ENCODE measurements around the gene METTL24.

The METTL24 gene

DNA sequence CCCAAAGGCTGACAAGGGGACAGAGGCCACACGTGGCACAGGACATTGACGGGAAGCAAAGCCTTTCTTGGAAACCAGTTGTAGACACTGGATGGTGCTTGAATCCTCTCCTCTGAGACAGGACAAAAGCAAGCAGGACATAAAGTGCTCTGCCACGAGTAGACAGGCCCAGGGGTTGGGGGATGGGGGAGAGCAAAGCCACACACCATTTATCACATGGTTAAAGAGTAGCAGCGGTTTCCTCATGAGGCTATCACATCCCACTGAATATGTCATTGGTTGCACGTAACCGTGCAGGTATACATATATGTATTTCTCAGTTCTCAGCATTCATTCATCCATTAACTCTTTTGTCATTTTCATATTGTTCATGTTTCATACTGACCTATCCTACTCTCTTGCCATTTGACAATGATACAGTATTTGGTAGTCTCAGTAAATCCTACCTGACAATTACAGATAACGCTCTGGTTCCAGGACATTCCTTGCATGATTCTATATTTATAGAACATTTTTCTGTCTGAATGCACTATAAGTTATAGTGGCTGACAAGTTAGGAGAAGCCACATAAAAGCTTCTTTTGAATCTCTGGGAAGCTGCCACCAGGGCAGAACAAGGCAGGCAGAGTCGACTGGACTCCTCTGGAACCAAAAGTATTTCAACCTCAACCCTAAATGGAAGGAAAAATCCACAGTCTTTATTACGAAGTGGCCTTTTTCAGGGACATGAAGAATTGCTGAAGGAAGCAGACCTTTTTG is 23.5 kb downstream of the METTL24 start:
- no peak for DNase-seq (ENCODE audit: low read depth in 3 of 3)

DNA sequence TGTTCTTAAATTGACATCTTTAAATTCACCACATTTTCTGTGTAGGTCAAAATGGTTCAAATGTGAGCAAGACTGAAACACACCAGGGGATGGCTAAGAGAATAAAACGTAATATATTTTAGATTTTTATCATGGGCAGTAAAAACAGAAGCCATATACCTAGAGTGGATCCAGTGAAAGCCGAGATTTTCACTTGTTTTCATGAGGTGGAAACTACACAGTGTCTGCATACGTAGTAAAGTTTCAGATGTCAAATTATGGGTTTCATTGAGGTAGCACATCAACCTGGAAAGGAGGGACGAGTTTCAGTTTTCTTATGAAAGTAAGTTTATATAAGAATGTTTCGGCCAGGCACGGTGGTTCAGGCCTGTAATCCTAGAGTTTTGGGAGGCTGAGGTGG is 25.9 kb downstream of the METTL24 start:
- no peak for DNase-seq (ENCODE audit: low read depth in 3 of 3)

DNA sequence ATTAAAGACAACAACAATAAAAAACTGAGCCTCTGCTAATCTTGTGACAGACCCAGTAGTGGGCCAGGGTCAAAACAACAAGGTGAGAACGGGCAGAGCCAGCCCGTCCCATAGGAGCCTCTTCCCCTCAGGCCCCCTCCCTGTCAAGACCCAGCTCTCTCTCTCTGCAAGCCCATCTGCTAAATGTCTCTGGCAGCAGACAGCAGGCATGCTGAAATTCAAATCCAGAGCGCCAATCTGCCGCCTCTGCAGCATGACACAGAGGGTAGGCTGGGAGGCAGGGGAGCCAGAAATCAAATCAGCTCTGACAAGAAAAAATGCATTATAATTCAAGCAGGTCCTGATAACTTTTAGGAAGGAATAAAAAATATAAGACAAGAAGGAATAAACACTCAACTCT is 26.3 kb downstream of the METTL24 start:
- no peak for DNase-seq (ENCODE audit: low read depth in 3 of 3)

DNA sequence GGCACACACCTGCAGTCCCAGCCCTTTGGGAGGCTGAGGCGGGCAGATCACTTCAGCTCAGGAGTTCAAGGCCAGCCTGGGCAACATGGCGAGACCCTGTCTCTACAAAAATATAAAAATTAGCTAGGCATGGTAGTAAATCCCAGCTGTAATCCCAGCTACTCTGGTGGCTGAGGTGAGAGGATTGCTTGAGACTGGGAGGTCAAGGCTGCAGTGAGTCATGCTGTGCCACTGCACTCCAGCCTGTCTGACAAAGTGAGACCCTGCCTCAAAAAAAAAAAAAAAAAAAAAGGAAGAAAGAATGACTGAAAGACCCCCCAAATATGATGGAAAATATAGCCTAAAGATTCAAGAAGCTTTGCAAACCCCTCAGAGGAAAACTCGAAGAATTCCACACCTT is 26.8 kb downstream of the METTL24 start:
- DNase-seq (ENCODE audit: low read depth in 3 of 3) = no peak

DNA sequence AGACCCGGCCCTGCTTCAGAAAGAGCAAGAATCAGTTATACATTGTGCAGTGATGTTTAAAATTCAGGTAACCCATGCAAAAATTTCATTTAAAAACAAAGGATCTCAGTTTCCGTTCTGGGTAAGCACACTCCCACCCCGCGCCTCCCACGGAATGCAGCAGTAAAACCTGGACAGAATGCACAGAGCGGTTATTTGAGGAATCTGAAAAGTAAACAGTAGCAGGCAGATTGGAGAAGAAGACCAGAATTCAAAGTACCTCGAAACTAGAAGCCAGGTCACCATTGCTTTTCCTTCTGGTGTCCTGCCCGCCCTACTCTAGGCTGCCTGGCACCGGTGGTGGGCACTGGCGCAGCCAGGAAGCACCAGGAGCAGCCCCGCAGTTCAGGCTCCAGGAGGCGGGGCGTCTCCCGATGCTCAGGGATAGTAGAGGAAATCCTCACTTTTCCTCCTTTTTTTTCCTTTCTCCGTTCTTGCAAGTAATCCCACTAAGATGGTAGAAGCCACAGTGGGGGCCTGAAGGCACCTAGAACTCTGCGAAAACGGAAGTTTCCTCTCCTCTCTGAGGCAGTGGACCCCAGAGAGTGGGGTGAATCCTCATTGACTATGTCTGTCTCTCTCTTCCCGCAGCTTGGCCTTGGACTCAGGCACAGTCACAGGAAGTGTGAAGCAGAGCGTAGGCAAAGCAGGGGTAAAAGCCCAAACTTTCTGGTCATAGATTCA is 28.3 kb downstream of the METTL24 start:
- no peak for DNase-seq (ENCODE audit: low read depth in 3 of 3)

DNA sequence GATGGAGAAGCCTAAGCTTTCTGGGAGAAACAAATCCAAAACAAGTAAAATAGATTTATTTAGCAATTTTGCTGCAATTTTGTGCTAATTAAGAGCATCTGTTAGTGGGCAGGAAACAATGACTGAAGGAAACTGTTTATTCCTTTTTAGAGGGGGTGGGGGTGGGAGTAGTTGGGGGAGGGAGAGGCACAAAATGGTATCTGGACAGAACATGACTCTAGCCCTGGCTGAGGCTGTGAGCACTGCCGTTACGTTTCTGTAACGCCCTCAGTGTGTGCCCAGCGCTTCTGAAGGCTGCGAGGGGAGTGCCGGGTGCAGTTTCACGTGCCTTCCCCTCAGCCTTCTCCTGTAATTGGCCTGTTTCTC is 28.8 kb downstream of the METTL24 start:
- no peak for DNase-seq (ENCODE audit: low read depth in 3 of 3)

DNA sequence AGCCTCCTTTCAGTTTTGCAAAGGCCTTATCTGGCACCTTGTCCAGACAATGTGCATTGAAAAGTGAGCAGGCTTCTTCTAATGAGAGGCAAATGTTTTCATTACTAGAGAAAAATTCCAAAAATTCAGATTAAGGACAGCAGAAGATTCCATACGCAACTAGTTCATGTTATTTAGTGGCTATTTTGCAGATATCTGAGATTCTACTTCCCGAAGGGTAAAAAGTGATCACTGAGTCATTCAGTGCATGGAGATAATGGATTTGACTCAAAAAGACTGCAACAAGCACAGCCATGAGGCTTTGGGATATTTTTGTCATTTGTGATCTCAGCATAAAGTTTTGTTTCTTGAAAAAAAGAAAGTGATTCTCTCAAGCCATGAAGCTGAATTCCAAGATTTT is 29.9 kb downstream of the METTL24 start:
- DNase-seq (ENCODE audit: low read depth in 3 of 3) = no peak

DNA sequence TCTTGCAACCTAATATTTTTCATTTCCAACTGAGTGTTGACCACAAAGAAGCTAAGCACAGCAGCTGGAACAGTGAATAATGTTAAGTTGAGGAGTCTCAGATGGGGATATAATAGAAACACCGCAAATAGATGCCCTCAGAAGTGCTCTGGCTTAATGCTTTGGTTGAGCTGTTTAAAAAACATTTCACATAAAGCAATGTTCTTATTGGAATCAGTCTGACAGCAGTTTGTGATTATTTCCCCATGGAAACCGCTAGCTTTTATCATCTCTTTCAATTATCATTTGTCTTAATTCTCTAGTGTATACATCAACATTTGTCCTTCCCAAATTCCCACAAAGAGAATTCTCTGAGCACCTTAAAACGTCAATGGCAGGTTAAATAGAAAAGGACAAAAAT is 30.8 kb downstream of the METTL24 start:
- DNase-seq (ENCODE audit: low read depth in 3 of 3) = no peak

DNA sequence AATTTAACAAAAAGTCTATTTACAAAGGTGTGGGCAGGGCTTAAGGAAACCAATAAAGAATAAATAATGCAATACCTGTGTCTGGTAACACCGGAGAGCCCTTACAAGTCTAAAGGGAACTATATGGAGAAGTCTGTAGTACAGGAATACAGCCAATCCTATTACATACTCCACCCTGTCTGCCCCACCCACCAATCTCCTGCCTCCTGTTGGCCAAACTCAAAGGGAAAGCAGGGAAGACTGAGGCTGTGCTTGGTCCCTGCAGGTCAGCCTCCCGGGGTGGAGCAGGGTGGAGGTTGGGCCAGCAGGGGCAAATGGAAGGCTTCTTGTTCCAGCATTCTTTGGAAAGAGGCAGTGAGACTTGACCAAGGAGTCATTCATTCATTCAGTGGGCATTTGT is 31.5 kb downstream of the METTL24 start:
- no peak for DNase-seq (ENCODE audit: low read depth in 3 of 3)

DNA sequence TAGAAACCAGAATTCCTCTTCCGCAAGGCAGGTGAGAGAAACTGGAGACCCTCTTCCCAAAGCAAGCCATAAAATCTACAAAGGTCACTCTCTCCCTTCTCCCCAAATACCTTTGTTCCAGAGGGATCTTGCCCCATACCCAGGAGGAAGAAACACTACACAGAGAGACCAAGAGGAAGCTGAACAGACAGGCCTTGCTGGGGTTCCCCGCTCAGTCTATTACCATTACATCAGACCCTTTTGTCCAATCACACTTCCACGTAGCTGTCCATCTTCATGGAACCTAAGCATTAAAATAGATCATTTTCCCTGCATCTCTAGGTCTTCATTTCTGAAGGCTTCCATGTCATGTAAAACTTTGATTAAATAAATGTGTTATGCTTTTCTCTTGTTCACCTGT is 32.1 kb downstream of the METTL24 start:
- DNase-seq (ENCODE audit: low read depth in 3 of 3) = no peak

DNA sequence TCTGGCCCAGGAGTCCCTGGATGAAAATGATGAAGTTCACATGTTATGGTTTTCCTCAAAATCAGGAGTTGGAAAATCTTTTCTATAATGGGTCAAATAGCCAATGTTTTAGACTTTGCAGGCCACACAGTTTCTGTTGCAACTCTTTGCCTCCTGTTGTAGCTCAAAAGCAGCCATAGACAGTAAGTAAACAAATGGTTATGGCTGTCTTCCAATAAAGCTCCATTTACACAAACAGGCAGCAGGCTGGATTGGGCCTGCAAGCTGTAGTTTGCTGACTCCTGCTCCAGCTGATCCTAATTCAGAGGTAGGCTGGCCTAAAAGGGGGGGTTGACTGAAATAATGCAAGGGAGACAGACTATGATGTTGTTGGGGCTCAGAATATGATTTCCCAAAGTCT is 33.0 kb downstream of the METTL24 start:
- DNase-seq (ENCODE audit: low read depth in 3 of 3) = no peak

DNA sequence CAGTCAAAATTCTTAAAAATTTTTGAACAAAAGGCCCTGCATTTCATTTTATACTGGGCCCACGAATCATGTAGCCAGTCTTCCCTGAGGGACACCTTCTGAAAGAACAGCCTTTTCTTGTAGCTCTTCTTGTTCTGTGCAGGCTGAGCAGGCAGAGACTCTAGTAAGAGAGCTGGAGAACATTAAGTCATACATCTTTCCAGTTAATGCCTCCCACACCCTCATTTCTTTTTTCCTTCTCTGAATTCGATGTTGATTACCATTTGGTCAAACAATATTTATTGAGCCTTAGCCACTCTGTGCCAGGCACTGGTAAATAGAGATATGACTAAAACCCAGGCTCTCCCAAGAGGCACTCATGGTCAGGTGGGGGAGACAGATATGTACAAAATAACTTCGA is 33.6 kb downstream of the METTL24 start:
- DNase-seq (ENCODE audit: low read depth in 3 of 3) = no peak

DNA sequence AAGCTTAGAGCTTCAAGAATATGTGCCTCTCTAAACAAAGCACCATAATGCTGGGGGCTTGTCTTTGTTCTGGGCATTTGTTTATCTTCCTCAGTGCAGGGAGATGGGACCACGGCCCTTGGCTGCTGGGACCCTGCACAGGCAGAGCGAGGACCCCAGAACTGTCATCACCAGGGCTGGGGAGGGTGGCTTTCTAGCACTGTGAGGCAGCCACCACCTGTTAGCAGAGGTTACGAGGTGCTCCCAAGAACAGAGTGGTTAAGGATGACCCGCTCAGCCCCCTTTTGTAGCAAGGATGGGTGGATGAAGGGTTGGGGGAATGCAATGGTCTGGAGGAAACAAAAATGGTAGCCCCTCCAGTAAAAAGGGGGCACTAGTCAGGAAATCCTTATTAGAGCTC is 34.9 kb downstream of the METTL24 start:
- no peak for DNase-seq (ENCODE audit: low read depth in 3 of 3)

DNA sequence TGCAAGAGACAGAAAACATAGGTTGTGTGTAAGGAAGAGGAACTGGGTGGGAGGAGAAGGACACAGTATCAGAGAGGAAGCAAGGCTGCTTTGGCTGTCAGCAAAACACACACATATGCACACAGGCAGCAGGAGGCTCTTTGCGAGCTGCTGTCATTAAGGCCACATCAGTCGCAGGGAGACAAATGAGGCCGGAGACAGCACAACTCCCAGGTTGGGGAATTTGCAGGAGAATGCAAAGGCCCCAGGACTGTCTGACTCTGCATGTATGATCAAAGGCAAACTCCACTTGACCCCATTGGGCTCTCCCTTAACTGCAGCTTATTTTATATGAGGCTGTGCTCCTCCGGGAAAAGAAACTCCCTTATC is 35.3 kb downstream of the METTL24 start:
- no peak for DNase-seq (ENCODE audit: low read depth in 3 of 3)

DNA sequence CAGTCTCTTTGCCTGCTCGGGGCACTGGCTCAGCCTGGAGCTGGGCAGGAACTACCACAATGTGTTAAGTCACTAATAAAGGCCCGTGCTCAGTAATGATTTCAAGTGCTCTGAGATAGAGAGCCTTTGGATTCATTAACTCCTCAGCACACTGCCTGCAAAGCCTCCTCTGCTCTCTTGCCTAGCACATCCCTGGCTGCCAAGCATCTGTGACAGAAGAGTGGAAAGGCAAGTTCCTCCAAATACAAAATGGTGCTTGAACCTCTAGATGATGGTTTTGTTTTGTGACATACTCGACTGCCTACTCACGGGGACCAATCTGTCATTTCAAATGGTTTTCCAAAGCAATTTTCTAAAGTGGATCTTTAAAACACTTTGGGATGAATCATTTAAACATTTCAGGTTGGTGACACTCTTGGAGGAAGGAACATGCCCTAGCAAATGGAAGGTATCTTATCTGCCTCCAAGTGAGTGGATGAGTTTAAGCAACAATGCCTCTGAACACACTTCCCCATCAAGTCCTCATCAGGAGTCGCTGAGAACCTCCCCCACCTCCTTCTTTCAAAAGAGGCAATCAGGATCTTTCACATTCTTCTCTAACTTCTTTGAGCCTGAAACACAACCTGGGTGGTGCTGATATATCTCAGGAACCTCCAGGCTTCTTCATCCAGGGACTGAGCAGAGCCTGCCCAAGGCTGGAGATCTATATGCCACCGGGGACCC is 35.8 kb downstream of the METTL24 start:
- no peak for DNase-seq (ENCODE audit: low read depth in 3 of 3)

DNA sequence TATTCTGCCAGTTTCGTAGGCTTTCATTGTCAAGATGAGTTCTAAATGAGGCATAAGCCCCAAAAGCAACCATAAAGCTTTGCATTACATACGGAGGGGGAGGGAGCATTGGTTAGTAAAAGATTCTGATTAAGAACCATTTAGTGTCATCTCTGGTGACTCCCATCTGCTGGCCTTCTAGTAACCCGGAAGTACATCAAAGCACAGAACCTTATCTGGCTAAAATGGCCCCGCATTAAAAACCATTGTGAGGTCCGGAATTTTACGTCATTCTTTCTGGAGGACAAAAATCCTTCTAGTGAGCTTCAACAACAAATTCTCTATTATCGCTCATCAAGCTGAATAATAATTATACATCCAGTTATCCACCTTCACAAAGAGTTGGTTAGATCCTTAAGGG is 37.8 kb downstream of the METTL24 start:
- no peak for DNase-seq (ENCODE audit: low read depth in 3 of 3)

DNA sequence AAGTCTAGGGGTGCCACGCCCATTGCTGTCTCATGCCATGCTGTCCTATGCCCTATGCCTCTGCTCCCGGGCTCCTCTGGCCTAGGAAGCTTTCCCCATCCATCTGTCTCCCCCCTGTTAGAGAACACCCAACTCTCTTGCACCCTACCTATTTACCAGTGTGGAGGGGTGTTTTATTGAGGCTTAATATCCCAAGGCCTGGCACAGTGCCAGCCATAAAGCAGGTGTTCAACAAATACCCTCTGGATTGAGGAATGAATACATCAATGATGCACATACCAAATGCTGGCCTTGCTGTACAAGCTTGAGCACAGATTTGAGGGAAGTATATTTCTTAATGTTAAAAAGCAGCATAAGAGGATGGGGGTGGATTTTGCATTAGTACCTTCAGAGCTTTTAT is 38.3 kb downstream of the METTL24 start:
- DNase-seq (ENCODE audit: low read depth in 3 of 3) = no peak

DNA sequence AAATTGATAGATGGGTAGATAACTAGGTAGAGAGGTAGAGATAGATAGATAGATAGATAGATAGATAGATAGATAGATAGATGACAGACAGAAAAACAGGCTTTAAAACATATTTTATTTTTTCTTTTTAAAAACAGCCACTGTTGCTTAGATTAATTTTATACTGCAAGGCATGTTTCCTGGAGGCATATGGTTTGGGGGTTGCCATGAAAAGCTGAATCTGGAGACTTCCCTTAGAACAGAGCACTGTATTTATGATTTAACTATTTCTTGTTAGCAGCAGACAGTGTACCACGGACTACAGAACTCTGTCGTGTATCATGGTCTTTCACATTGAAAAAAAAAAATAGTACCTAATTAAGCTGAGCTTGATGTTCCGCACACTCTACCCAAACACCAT is 38.8 kb downstream of the METTL24 start:
- no peak for DNase-seq (ENCODE audit: low read depth in 3 of 3)

DNA sequence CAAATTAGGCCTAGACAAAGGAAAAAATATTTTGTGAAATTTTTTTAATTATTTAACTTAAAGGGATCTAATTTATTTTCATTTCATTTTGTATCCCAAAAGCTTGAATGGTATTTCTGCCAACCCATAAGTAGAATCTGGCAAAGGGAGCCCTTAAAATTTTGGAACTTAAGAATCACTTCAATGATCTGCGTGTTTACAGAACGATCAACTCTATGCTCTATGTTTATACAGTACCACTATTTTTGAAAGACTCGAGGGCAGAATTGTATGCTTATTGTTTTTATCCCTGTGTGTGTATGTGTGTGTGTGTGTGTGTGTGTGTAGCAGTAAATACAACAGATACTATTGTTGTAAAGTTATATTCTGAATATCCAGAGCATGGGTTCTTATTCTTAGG is 39.2 kb downstream of the METTL24 start:
- no peak for DNase-seq (ENCODE audit: low read depth in 3 of 3)

DNA sequence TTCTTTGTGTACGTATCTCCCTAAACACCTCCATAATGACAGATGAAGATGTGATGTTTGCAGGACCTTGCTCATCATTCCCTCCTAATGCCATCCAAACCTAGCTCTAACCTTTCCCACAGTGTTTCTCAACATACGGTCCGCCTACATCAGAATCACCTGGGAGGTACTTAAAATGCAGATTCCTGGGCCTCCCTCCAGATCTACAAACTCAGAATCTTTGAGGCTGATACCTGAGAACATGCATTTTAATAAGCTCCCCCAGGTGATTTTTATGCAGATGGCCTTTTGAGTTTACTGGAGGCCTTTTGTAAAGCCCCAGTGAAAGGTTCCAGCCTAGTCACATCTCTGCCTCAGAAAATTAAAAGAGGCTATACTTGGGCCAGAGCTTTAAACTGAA is 40.5 kb downstream of the METTL24 start:
- no peak for DNase-seq (ENCODE audit: low read depth in 3 of 3)

DNA sequence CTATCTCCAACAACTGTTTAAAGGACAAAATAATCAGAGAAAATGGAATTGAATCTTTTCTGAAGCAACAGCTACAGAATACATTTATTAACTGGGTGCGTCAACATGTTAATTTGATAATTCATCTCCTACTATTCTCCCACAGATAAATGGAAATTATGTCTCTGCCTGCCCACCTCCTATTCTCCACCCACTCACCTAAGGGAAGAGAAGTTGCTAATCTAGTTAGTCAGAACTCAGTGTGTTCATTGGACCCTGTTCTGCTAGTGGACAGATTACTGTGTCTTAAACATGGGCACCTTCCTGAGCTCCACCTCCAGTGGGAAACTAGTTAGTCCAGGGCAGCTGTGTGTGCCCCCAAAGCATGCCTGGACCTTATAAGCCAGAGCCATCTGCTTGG is 41.0 kb downstream of the METTL24 start:
- DNase-seq (ENCODE audit: low read depth in 3 of 3) = no peak

DNA sequence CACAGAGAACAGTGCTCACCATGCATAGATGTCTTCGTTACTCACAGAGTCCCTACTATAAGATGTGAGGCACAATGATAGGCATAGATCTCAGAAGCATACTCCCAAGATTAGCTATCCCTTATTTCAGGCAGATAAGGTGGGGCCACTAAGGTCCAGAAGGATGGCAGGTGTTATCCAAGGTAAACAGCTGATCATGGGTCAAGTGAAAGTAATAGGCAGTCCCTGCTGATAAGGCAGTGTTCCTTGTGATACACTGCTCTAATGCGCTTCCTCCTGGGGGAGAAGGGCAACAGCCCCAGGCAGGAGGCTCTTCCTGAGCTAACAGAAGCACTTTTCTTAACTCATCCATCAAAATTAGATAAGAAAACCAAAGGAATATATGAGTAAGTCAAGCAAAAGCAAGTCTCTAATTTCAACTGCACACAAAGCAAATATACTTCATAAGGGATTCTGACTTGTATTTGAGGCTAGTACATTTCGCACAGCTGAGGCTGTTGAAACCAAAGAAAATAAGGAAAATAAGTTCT is 42.2 kb downstream of the METTL24 start:
- DNase-seq (ENCODE audit: low read depth in 3 of 3) = no peak

All from stimulated activated CD4-positive, alpha-beta T cell treated with anti-CD3 and anti-CD28 coated beads, TNF-alpha, amount 100 ng/mL, for 4 hours (primary cell).